ENCODE data around the gene UBE3D.

UBE3D gene

GRCh38 chr6:83065511-83066192 is at the start of gene UBE3D:
UBE3D (minus strand) TSS chr6:83065841; CDS start chr6:83065718, 123 bp downstream.
- peak; percentile 87 for DNase-seq (ENCODE audit: low spot score)

GRCh38 chr6:83114164-83114563 is 48.5 kb upstream of the UBE3D start:
- DNase-seq (ENCODE audit: low spot score) = no peak

- no peak for DNase-seq (ENCODE audit: low spot score)
Observed at GRCh38 chr6:83113258-83113657, 47.6 kb upstream of the UBE3D start.

GRCh38 chr6:83108378-83108777 is 42.7 kb upstream of the UBE3D start:
- no peak for DNase-seq (ENCODE audit: low spot score)

- no peak for DNase-seq (ENCODE audit: low spot score)
Observed at GRCh38 chr6:83098589-83098988, 32.9 kb upstream of the UBE3D start.

- no peak for DNase-seq (ENCODE audit: low spot score)
Observed at GRCh38 chr6:83097675-83098074, 32.0 kb upstream of the UBE3D start.

- no peak for DNase-seq (ENCODE audit: low spot score)
Observed at GRCh38 chr6:83097204-83097603, 31.6 kb upstream of the UBE3D start.

- no peak for DNase-seq (ENCODE audit: low spot score)
Observed at GRCh38 chr6:83096791-83097190, 31.1 kb upstream of the UBE3D start.

- DNase-seq (ENCODE audit: low spot score) = no peak
Observed at GRCh38 chr6:83092756-83093399, 27.2 kb upstream of the UBE3D start.

- no peak for DNase-seq (ENCODE audit: low spot score)
Observed at GRCh38 chr6:83086751-83087150, 21.1 kb upstream of the UBE3D start.

GRCh38 chr6:83083476-83083875 is 17.8 kb upstream of the UBE3D start:
- no peak for DNase-seq (ENCODE audit: low spot score)

GRCh38 chr6:83073615-83074014 is 8.0 kb upstream of the UBE3D start:
- DNase-seq (ENCODE audit: low spot score) = no peak

- DNase-seq (ENCODE audit: low spot score) = no peak
Observed at GRCh38 chr6:83072726-83073125, 7.1 kb upstream of the UBE3D start.

GRCh38 chr6:83071707-83072106 is 6.1 kb upstream of the UBE3D start:
- no peak for DNase-seq (ENCODE audit: low spot score)

- DNase-seq (ENCODE audit: low spot score) = no peak
Observed at GRCh38 chr6:83071023-83071422, 5.4 kb upstream of the UBE3D start.

GRCh38 chr6:83069633-83070032 is 4.0 kb upstream of the UBE3D start:
- no peak for DNase-seq (ENCODE audit: low spot score)

- no peak for DNase-seq (ENCODE audit: low spot score)
Observed at GRCh38 chr6:83068616-83069015, 3.0 kb upstream of the UBE3D start.

GRCh38 chr6:83067448-83068439 is 2.1 kb upstream of the UBE3D start, which contains the start of gene DOP1A:
DOP1A (plus strand) TSS chr6:83067671; CDS start chr6:83096978, 29,307 bp downstream.
- peak; percentile 94 for DNase-seq (ENCODE audit: low spot score)

GRCh38 chr6:83062225-83062624 is 3.4 kb downstream of the UBE3D start:
- DNase-seq (ENCODE audit: low spot score) = no peak

- no peak for DNase-seq (ENCODE audit: low spot score)
Observed at GRCh38 chr6:83061190-83061589, 4.5 kb downstream of the UBE3D start.

GRCh38 chr6:83057705-83058321 is 7.8 kb downstream of the UBE3D start:
- DNase-seq (ENCODE audit: low spot score) = peak; percentile 11

- DNase-seq (ENCODE audit: low spot score) = peak; percentile 30
Observed at GRCh38 chr6:83055366-83055964, 10.2 kb downstream of the UBE3D start.
